Stomach (tissue), 4 donors: ENCODE results near the gene PHETA2.

Experiments used
- EP300 ChIP-seq: sonication (generic); formaldehyde crosslinking; IDR thresholded peaks from one replicate; pipeline ENCODE4 v1.6.1; 2017; ENCODE audit warnings: antibody characterized with exemption
- POLR2A ChIP-seq, 4 donors: fragments of 450-650 bp; IDR thresholded peaks; one replicate each; pipeline ENCODE4 v1.6.1; 2016; ENCODE audit warnings: antibody characterized with exemption in 4 of 4, control low read depth in 2 of 4, mild to moderate bottlenecking in 1 of 4, moderate library complexity in 1 of 4
- POLR2AphosphoS5 ChIP-seq, 3 donors: sonication (generic); formaldehyde crosslinking; IDR thresholded peaks; one replicate each; pipeline ENCODE4 v1.6.1; 2016; ENCODE audit warnings: antibody characterized with exemption in 3 of 3
- TF ChIP-seq, protein P1 (sequence below), 7 experiments: fragments of 450-650 bp in 4 of 7; fragments of 200-600 bp in 3 of 7; sonication (generic) in 3 of 7; IDR thresholded peaks; one replicate each; pipeline ENCODE4 v1.5.1; 2016 to 2019; ENCODE audit warnings: antibody characterized with exemption in 7 of 7, control low read depth in 2 of 7, mild to moderate bottlenecking in 1 of 7

- TF ChIP-seq, protein P1, sequence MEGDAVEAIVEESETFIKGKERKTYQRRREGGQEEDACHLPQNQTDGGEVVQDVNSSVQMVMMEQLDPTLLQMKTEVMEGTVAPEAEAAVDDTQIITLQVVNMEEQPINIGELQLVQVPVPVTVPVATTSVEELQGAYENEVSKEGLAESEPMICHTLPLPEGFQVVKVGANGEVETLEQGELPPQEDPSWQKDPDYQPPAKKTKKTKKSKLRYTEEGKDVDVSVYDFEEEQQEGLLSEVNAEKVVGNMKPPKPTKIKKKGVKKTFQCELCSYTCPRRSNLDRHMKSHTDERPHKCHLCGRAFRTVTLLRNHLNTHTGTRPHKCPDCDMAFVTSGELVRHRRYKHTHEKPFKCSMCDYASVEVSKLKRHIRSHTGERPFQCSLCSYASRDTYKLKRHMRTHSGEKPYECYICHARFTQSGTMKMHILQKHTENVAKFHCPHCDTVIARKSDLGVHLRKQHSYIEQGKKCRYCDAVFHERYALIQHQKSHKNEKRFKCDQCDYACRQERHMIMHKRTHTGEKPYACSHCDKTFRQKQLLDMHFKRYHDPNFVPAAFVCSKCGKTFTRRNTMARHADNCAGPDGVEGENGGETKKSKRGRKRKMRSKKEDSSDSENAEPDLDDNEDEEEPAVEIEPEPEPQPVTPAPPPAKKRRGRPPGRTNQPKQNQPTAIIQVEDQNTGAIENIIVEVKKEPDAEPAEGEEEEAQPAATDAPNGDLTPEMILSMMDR (IDR thresholded peaks at IDR 0.05), result no peak
- TF ChIP-seq EP300 (no peak), POLR2AphosphoS5 (IDR thresholded peaks at IDR 0.05) (no peak), POLR2A (IDR thresholded peaks at IDR 0.05) (no peak)
Measured at GRCh38 chr22:42069801-42070516, 4.1 kb upstream of the PHETA2 start.
